Smooth muscle cell (in vitro differentiated cells): Measurements from ENCODE around the gene RETSAT. TPM values are rescaled to one million over a fixed set of nuclear protein-coding genes. Genes with fewer than 3 reads are reported as not detected.
A peak's percentile ranks its signal among the peaks of the same experiment; 100 is the strongest.

Experiments used
- DNase-seq: peaks from one replicate; lab custom pipeline; 2025; ENCODE audit not compliant: unreplicated experiment; lab: John Stamatoyannopoulos, UW
- H2AFZ ChIP-seq: fragments of 200-600 bp; sonication (generic); 2 replicates; pipeline ENCODE4 v1.6.0; 2016; ENCODE audit warnings: antibody characterized with exemption, low read depth, mild to moderate bottlenecking
- H3F3A ChIP-seq: fragments of 200-600 bp; sonication (generic); 2 replicates; pipeline ENCODE4 v1.6.0; 2017; ENCODE audit warnings: antibody characterized with exemption, low read depth
- H3K27ac ChIP-seq: fragments of 200-600 bp; sonication (generic); 2 replicates; pipeline ENCODE4 v1.5.1; 2016; ENCODE audit warnings: low read depth, mild to moderate bottlenecking
- H3K27me3 ChIP-seq: fragments of 200-600 bp; sonication (generic); 2 replicates; pipeline ENCODE4 v1.6.1; 2016; ENCODE audit warnings: low read depth, mild to moderate bottlenecking
- H3K36me3 ChIP-seq: fragments of 200-600 bp; sonication (generic); 2 replicates; pipeline ENCODE4 v1.5.1; 2016; ENCODE audit warnings: low read depth
- H3K4me1 ChIP-seq: fragments of 200-600 bp; sonication (generic); 2 replicates; pipeline ENCODE4 v1.5.1; 2016; ENCODE audit warnings: low read depth
- H3K4me2 ChIP-seq: fragments of 200-600 bp; sonication (generic); 2 replicates; pipeline ENCODE4 v1.6.0; 2016; ENCODE audit warnings: mild to moderate bottlenecking
- H3K4me3 ChIP-seq: fragments of 200-600 bp; sonication (generic); 2 replicates; pipeline ENCODE4 v1.5.1; 2016; ENCODE audit warnings: mild to moderate bottlenecking
- H3K79me2 ChIP-seq: fragments of 200-600 bp; sonication (generic); 2 replicates; pipeline ENCODE4 v1.6.0; 2016; ENCODE audit warnings: low read depth, mild to moderate bottlenecking
- H3K9ac ChIP-seq: fragments of 200-600 bp; sonication (generic); 2 replicates; pipeline ENCODE4 v1.6.0; 2016; ENCODE audit warnings: low read depth
- H3K9me3 ChIP-seq: fragments of 200-600 bp; sonication (generic); replicated peaks from 2 replicates; pipeline ENCODE4 v1.5.1; 2016; ENCODE audit warnings: low read depth
- H4K20me1 ChIP-seq: fragments of 200-600 bp; sonication (generic); 2 replicates; pipeline ENCODE4 v1.6.0; 2016; ENCODE audit warnings: low read depth
- WGBS: methylation state at CpG from one replicate; pipeline ENCODE4 v1.1.7; 2016; ENCODE audit warnings: low lambda C conversion rate; 5-methylcytosine and 5-hydroxymethylcytosine counted together
- polyA plus RNA-seq: library from polyadenylated mRNA; unstranded; fragments of >200 nt; fragmentation: Nextera tagmentation; extraction: Ambion mirVana; gene quantifications from 2 replicates; pipeline ENCODE4 v1.2.1, GENCODE V29; 2016
- total RNA-seq: library from RNA; depleted of rRNA; stranded (reverse); fragments of >200 nt; gene quantifications from 2 replicates; pipeline ENCODE4 v1.2.3, GENCODE V29; 2014
- TF ChIP-seq, protein P1 (sequence below): fragments of 200-600 bp; sonication (generic); IDR thresholded peaks from 2 replicates; pipeline ENCODE4 v1.5.1; 2017; ENCODE audit warnings: borderline replicate concordance, mild to moderate bottlenecking, antibody characterized with exemption; ENCODE audit not compliant: insufficient read depth, poor library complexity, severe bottlenecking

The RETSAT gene
- total RNA-seq (24.1 and 29.9 TPM in 2 replicates), polyA plus RNA-seq (17.9 and 20.6 TPM in 2 replicates)

DNA sequence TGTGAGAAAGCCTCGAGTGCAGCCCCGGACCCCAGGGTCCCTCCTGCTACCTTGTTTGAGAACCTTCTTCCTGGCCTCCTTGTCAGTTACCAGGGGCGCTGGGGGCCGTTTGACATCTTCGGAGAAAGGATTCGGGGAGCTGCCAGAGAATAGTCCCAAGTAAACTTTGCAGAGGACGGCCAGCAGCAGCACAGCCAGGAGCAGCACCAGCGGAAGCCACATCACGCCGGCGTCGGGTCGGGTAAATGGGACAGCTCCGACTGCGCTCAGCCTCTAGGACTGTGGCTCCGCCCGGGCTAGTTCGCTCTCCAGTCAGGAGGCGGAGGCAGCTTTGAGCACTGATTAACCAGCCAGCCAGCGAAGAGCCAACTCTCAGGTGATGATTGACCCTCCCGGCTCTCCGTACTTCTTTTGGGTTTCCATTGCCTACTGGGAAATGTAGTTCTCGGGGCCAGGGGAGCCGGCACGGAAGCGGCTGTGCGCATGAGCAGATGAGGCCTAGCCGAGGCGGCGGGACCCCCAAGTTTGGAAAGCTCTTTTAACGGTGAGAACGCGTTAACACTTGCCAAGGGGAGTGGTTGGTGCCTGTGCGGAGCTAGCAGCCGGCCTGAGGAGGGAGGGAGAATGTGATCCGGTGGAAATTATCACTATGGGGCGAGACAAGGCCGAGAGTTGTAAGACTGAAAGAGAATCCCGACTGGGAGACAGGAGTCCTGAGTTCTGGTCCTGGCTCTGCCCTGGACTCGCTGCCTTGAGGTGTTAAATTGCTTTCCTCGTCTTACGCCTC, at the start of gene RETSAT, which contains the start of gene ELMOD3:
RETSAT (minus strand) TSS at position 243 of the 787 bp plus-strand sequence; CDS start at position 222, 21 bp downstream.
ELMOD3 (plus strand) TSS at position 484 of the 787 bp plus-strand sequence. CDS start 2,430 bp downstream, outside the sequence.
- DNase-seq, result peak; percentile 79
- H4K20me1 ChIP-seq, result peaks cover 11% of the 10 kb centered on the region
- peak within 1 kb of the TSS; percentile 87 for H2AFZ ChIP-seq
- H3K36me3 ChIP-seq, result no peaks in the 10 kb centered on the region
- H3K4me1 ChIP-seq, result peaks cover 11% of the 10 kb centered on the region
- H3K27ac ChIP-seq, result peak within 1 kb of the TSS; percentile 36
- peaks cover 19% of the 10 kb centered on the region for H3K79me2 ChIP-seq
- no peaks in the 10 kb centered on the region for H3K9me3 ChIP-seq
- TF ChIP-seq, protein P1, sequence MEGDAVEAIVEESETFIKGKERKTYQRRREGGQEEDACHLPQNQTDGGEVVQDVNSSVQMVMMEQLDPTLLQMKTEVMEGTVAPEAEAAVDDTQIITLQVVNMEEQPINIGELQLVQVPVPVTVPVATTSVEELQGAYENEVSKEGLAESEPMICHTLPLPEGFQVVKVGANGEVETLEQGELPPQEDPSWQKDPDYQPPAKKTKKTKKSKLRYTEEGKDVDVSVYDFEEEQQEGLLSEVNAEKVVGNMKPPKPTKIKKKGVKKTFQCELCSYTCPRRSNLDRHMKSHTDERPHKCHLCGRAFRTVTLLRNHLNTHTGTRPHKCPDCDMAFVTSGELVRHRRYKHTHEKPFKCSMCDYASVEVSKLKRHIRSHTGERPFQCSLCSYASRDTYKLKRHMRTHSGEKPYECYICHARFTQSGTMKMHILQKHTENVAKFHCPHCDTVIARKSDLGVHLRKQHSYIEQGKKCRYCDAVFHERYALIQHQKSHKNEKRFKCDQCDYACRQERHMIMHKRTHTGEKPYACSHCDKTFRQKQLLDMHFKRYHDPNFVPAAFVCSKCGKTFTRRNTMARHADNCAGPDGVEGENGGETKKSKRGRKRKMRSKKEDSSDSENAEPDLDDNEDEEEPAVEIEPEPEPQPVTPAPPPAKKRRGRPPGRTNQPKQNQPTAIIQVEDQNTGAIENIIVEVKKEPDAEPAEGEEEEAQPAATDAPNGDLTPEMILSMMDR, result no peak
- H3K9ac ChIP-seq, result peak within 1 kb of the TSS; percentile 86
- peak within 1 kb of the TSS; percentile 62 for H3K4me3 ChIP-seq
- H3K27me3 ChIP-seq, result no peaks in the 10 kb centered on the region
- 1% methylated on average over 42 of the region's 42 CpGs for WGBS
- no peaks in the 10 kb centered on the region for H3F3A ChIP-seq
- peak within 1 kb of the TSS; percentile 92 for H3K4me2 ChIP-seq

DNA sequence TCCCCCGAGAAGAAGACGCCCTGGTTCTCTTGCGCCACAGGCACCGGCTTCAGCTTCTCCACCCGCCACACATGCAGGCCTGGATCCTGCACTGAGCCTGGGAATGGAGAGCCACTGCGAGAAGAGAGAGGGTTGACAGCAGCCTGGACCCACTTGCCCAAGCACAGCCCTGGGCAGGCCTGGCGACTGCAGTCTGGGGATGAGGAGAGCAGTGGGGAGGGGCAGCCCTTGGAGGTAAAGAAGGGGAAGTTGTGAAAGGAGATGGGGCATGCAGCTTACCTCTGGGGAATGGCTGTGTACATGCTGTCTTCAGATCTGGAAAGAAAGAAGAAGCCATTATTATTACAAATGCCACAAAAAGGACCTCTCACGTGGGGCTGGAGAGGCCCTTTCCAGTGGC, 47.5 kb upstream of the RETSAT start:
- H3K9ac ChIP-seq, result no peak overlapping the region
- H3K27me3 ChIP-seq, result no peaks in the 10 kb centered on the region
- H3K36me3 ChIP-seq, result no peaks in the 10 kb centered on the region
- no peaks in the 10 kb centered on the region for H3F3A ChIP-seq
- H3K79me2 ChIP-seq, result peaks cover 13% of the 10 kb centered on the region
- TF ChIP-seq, protein P1, result no peak
- 95% methylated on average over 8 of the region's 8 CpGs for WGBS
- H4K20me1 ChIP-seq, result no peaks in the 10 kb centered on the region
- H2AFZ ChIP-seq, result no peak overlapping the region
- no peak for DNase-seq
- no peaks in the 10 kb centered on the region for H3K9me3 ChIP-seq
- H3K4me3 ChIP-seq, result no peak overlapping the region
- H3K27ac ChIP-seq, result no peak overlapping the region
- H3K4me1 ChIP-seq, result no peaks in the 10 kb centered on the region
- no peak overlapping the region for H3K4me2 ChIP-seq

DNA sequence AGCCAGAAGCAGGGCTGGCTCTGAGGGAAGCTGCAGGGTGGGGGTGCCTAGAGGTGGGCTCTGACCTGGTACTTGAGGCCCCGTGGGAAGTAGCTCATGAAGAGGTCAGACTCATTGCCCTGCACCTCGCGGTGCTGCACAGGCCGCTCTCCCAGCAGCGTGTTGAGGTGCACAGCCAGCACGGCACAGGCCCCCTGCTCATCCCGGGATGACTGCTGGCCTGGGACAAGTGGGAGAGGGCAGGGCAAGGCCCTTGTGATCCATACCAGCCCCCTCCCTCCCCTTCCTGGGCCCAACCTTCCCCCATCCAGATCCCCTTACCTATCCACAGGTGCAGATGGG, 47.1 kb upstream of the RETSAT start:
- H3K36me3 ChIP-seq, result no peaks in the 10 kb centered on the region
- H3F3A ChIP-seq, result no peaks in the 10 kb centered on the region
- no peak overlapping the region for H3K4me3 ChIP-seq
- H3K27ac ChIP-seq, result no peak overlapping the region
- H3K79me2 ChIP-seq, result peaks cover 13% of the 10 kb centered on the region
- 90% methylated on average over 7 of the region's 7 CpGs for WGBS
- H3K9me3 ChIP-seq, result no peaks in the 10 kb centered on the region
- no peak overlapping the region for H2AFZ ChIP-seq
- H3K9ac ChIP-seq, result no peak overlapping the region
- TF ChIP-seq, protein P1, result no peak
- H3K27me3 ChIP-seq, result no peaks in the 10 kb centered on the region
- H4K20me1 ChIP-seq, result no peaks in the 10 kb centered on the region
- no peaks in the 10 kb centered on the region for H3K4me1 ChIP-seq
- no peak overlapping the region for H3K4me2 ChIP-seq
- no peak for DNase-seq
